ENCODE results near the gene MCTP1.
"Not testable (repeated sequence)": the region's sequence is repeated elsewhere in the genome, so short reads cannot be mapped to it uniquely, and the experiment has no call there.

The MCTP1 gene

DNA sequence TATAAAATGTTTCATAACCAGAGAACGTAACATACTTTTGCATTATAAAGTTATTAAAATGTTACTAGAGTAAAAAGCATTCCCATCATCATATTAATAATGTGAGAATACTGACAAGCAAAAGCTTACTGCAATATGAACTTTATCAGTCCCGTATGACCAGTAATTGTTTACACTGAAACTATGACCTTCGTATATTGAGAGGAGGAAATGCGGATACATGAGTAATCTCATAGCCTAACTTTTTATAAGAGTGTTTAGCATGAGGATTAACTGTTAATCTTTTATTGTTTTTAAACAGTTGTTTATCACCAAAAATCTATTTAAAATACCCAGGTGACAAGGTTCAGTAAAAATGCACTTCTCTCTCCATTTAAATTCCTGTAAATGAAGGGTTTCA is 394.0 kb downstream of the MCTP1 start:
- no peak for DNase-seq (ENCODE audit: low read depth in 2 of 2, low spot score in 1 of 2)

GRCh38 chr5:94888674-94889073 is 396.2 kb downstream of the MCTP1 start:
- no peak for DNase-seq (ENCODE audit: low read depth in 2 of 2, low spot score in 1 of 2)

DNA sequence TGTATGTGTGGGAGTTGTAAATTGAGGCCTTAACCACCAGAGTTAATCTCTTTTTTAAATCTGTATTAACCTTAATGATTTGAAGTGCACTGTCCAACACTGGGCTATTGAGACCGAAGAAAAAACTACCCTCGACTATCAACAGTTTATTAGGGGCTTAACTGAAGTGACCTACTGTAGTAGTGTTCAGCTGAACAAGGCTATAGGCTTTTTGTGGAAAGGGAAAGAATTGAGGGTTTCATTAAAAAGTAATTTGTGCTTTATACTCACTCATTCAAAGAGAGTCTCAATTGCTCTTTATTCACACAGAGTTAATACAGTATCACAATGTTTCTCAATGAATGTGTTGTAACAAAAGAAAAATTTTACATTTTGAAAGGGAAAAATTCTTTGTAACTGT is 399.0 kb downstream of the MCTP1 start:
- no peak for DNase-seq (ENCODE audit: low read depth in 2 of 2, low spot score in 1 of 2)

GRCh38 chr5:94884311-94884710 is 400.6 kb downstream of the MCTP1 start:
- no peak for DNase-seq (ENCODE audit: low read depth in 2 of 2, low spot score in 1 of 2)

- no peak for DNase-seq (ENCODE audit: low read depth in 2 of 2, low spot score in 1 of 2)
Measured at GRCh38 chr5:94872526-94872925, 412.4 kb downstream of the MCTP1 start.

DNA sequence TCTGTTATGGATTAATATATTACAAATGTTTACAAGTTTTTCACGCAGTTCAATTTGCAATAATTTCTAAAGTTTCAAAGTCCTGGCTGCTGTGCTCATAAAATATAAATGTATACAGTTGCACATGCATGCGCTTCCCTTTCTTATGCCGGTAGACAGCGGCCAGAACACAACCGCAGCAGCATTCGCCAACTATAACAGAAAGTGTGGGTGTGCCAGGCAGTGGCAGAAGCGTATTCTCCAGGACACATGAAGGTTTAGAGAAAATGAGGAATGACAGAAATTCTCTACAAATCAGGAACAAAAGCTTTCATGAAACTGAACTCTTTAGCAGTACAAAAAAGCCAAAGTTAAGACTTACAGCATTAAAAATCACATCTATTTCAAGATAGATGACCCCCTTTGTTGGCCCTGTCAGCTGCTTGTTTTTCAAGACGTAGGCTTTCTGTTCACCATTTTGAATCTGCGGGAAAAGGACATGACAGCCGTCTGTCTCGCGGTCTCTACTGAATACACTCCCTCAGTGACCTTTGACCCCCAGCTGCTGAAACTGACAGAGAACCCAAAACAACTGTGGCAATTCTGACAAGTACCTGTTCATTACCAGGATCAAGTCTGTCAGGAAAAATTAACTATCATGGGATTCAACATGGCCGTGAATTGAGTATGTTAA is 414.2 kb downstream of the MCTP1 start:
- DNase-seq (ENCODE audit: low read depth in 2 of 2, low spot score in 1 of 2) = no peak

- no peak for DNase-seq (ENCODE audit: low read depth in 2 of 2, low spot score in 1 of 2)
Measured at GRCh38 chr5:94869921-94870320, 415.0 kb downstream of the MCTP1 start.

GRCh38 chr5:94863951-94864350 is 420.9 kb downstream of the MCTP1 start:
- DNase-seq (ENCODE audit: low read depth in 2 of 2, low spot score in 1 of 2) = no peak

DNA sequence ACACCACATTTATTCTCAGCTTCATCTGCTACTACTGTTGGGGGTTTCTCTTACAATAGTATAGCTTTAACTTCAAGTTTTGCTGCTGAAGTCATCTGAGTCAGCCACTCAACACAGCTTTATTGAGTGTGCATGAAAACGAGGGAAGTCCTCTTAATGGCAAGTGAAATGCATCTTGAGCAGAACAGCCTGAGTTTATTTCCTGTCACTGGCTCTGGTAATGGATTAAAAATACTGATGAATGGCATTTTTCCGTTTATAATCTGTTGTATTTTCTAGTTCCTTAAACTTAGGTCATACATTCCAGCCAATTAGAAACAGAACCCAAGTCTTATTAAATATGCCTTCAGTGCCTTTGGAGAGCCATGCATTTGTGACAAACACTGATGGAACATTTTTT is 427.8 kb downstream of the MCTP1 start:
- DNase-seq (ENCODE audit: low read depth in 2 of 2, low spot score in 1 of 2) = no peak

- DNase-seq (ENCODE audit: low read depth in 2 of 2, low spot score in 1 of 2) = no peak
Measured at GRCh38 chr5:94856257-94856800, 428.6 kb downstream of the MCTP1 start.

DNA sequence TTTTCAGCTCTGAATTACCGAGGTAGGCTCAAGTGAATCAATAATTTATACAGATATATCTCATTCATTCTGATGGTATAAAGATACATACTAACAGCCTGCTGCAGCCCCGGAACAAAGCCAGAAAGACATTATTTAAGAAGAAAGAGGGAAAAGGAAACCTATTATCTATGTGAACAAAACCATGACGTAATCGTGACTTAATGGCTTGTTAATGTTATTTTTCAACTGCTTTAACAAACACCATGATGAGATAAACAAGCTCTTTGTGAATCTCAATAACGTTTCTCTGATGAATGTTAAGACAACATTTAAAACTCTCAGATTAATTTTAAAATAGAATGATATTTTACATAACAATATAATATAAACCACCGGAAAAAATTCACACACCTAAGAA is 429.4 kb downstream of the MCTP1 start:
- DNase-seq (ENCODE audit: low read depth in 2 of 2, low spot score in 1 of 2) = no peak

GRCh38 chr5:94853120-94853519 is 431.8 kb downstream of the MCTP1 start:
- no peak for DNase-seq (ENCODE audit: low read depth in 2 of 2, low spot score in 1 of 2)

- no peak for DNase-seq (ENCODE audit: low read depth in 2 of 2, low spot score in 1 of 2)
Measured at GRCh38 chr5:94850960-94851359, 433.9 kb downstream of the MCTP1 start.

DNA sequence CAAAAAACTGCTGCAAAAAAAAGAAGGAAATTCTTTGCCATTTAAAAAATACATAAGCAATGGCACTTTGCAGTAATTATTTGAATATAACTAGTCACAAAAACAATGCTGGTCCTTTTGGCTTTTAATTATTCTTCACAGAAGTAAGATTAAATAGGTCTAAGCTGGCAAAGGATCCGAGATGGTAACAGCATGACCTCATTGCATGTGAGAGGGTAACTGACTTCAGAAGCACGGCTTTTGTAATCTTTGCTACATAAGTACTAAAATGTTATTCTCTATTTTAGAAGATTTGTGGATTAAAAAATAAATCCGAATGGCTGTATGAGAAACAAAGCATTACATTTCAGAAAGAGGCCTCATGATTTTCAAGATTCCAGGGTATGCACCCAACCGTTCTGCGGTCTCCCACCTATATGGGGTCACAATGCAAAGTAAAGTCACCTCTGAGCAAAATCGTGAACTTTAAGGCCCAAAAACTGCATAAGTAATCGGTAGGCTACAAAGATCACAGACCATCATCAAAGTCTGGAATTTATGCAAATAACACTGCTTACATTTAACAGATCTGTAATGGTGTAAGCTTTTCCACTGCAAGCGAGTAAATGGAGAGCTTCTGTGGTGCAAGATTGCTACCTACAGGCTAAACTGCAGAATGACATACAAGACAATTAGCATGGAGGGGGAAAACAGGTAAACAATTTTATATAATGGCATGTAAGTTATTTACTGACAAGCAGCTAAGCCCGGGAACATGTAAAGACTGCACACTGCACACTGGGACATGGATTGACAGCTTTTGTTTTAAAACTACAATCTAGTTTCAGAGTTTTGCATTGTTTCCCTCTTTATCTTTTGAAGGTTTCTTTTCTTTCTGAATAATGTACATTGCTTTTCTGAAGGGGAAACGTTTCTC is 434.8 kb downstream of the MCTP1 start:
- DNase-seq (ENCODE audit: low read depth in 2 of 2, low spot score in 1 of 2) = no peak

DNA sequence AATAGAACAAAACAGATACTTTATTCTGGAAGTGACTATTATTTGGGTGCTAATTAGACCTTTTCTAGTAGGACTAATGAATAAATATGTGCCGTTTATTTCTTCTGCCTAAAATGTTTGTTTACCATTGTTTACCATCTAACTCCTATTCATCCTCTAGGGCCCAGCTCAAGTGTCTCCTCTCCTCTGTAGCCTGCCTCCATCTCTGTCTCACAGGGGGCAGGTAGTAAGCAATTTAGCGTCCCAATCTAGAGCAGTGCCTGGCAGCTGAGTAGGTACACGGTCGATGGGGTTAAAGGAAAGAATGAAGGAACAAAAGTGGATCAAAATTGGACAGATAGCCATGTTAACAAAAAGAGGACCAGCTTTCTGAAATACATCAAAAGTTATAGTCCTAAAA is 435.6 kb downstream of the MCTP1 start:
- no peak for DNase-seq (ENCODE audit: low read depth in 2 of 2, low spot score in 1 of 2)

DNA sequence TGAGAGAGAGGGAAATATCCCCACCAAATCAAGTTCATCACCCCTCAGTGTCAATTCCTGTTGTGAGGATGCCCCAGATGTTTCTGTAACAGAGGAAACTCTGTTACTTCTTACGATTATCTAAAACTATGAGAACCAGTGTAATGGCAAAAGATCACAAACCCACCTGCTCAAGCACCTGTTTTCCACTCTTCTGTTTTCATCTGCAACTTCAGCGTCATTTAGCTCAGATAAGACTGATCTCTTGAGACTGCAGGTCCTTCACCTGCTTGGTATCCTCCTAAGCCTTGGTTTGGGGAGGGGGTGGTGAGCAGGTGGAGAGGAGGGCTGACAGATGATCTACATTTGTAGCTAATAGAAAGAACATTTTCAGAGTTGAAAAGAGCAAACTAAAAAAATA is 437.2 kb downstream of the MCTP1 start:
- no peak for DNase-seq (ENCODE audit: low read depth in 2 of 2, low spot score in 1 of 2)

- DNase-seq (ENCODE audit: low read depth in 2 of 2, low spot score in 1 of 2) = no peak
Measured at GRCh38 chr5:94847019-94847418, 437.9 kb downstream of the MCTP1 start.

- DNase-seq (ENCODE audit: low read depth in 2 of 2, low spot score in 1 of 2) = not testable (repeated sequence)
Measured at GRCh38 chr5:94845696-94846095, 439.2 kb downstream of the MCTP1 start.

DNA sequence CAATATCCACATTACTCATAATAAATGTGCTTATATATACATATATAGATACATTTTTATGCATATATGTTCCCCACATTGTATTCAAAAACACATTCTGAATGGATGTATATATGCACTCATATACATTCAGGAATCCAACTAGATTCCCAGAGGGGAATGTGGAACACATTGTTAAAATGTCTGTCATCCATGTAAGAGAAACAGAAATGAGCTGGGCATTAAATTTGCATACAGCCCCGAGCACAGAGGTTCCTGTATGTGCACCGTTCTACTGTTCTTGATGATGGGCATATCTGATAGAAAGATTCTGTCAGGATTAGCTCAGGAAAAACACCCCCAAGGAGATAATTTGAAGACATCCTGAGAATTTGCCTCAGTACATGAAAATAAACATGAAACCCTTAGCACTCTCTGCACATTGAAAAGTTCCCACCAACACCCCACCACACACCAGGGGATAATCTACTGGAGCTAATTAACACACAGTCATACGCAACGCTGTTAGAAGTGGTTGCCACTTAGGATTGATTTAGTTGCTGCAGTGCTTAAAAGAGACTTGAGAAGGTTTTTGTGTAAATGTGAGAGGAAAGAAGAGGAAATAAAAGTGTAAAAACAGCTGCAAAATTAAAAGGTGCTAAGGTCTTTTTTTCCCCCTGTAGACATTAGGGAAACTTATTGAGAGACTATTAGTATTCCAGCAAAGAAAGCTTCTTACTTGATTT is 443.1 kb downstream of the MCTP1 start:
- DNase-seq (ENCODE audit: low read depth in 2 of 2, low spot score in 1 of 2) = no peak

DNA sequence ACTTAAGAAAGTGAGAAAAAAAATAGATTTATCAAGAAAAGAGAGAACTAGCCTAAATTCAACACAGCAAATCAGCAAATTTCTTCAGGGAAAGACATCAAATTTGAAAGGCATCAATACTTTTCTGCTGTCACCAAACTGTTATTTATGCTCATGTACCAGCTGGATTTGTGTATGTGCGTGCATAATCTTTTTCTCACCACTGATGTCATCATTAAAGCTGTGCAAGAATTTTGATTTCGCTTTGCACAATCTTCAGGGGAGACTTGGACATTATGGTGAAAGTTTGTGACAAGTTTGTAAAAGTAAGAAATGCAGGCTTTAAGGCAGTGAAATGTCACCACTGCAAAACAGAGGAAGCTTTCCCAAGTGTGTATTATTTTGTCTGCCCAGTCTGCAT is 451.0 kb downstream of the MCTP1 start:
- no peak for DNase-seq (ENCODE audit: low read depth in 2 of 2, low spot score in 1 of 2)

GRCh38 chr5:94832685-94833084 is 452.2 kb downstream of the MCTP1 start:
- DNase-seq (ENCODE audit: low read depth in 2 of 2, low spot score in 1 of 2) = no peak

- no peak for DNase-seq (ENCODE audit: low read depth in 2 of 2, low spot score in 1 of 2)
Measured at GRCh38 chr5:94830520-94830919, 454.4 kb downstream of the MCTP1 start.
